HG03095 (cell line): ENCODE results near the gene OR6K3.
"Not testable (repeated sequence)": the region's sequence is repeated elsewhere in the genome, so short reads cannot be mapped to it uniquely, and the experiment has no call there.

Experiments
- ATAC-seq: cut with Tn5 transposase; IDR thresholded peaks from one replicate; pipeline ENCODE4 v1.9.1; 2021; ENCODE audit warnings: moderate library complexity; ENCODE audit not compliant: unreplicated experiment

Gene OR6K3

GRCh38 chr1:158720620-158721019 lies at the start of gene OR6K3:
TSS of gene OR6K3 (minus strand) at chr1:158720720. CDS start at chr1:158718115, 2,605 bp downstream.
- no peak for ATAC-seq

- no peak for ATAC-seq
These were observed 33.9 kb upstream of the OR6K3 start, which contains the start of gene OR6K6 for GRCh38 chr1:158754420-158754819. TSS of gene OR6K6 (plus strand) at chr1:158754720. CDS start at chr1:158754888, 168 bp downstream.

- no peak for ATAC-seq
These were observed 31.7 kb upstream of the OR6K3 start for GRCh38 chr1:158752155-158752712.

GRCh38 chr1:158735848-158736247 lies 15.3 kb upstream of the OR6K3 start:
- ATAC-seq, result no peak

- no peak for ATAC-seq
These were observed 12.0 kb upstream of the OR6K3 start for GRCh38 chr1:158732524-158732923.

GRCh38 chr1:158731707-158732106 lies 11.2 kb upstream of the OR6K3 start:
- no peak for ATAC-seq

GRCh38 chr1:158730453-158730852 lies 9.9 kb upstream of the OR6K3 start:
- no peak for ATAC-seq

GRCh38 chr1:158728510-158729225 lies 8.1 kb upstream of the OR6K3 start:
- ATAC-seq, result no peak

GRCh38 chr1:158724442-158724841 lies 3.9 kb upstream of the OR6K3 start:
- ATAC-seq, result no peak

- no peak for ATAC-seq
These were observed 856 bp downstream of the OR6K3 start for GRCh38 chr1:158719664-158720063.

- ATAC-seq, result no peak
These were observed 3.2 kb downstream of the OR6K3 start for GRCh38 chr1:158717344-158717743.

- ATAC-seq, result no peak
These were observed 4.2 kb downstream of the OR6K3 start for GRCh38 chr1:158716335-158716734.

- no peak for ATAC-seq
These were observed 5.8 kb downstream of the OR6K3 start for GRCh38 chr1:158714754-158715153.

GRCh38 chr1:158711098-158711497 lies 9.4 kb downstream of the OR6K3 start:
- no peak for ATAC-seq

- ATAC-seq, result no peak
These were observed 14.4 kb downstream of the OR6K3 start for GRCh38 chr1:158706096-158706495.

- no peak for ATAC-seq
These were observed 20.0 kb downstream of the OR6K3 start, which contains the start of gene OR6K2 for GRCh38 chr1:158700552-158700951. TSS of gene OR6K2 (minus strand) at chr1:158700652. CDS start at chr1:158700652, 0 bp downstream.

GRCh38 chr1:158694596-158694995 lies 25.9 kb downstream of the OR6K3 start:
- ATAC-seq, result no peak

GRCh38 chr1:158692356-158692755 lies 28.2 kb downstream of the OR6K3 start:
- ATAC-seq, result no peak

GRCh38 chr1:158691907-158692306 lies 28.6 kb downstream of the OR6K3 start:
- no peak for ATAC-seq

- ATAC-seq, result not testable (repeated sequence)
These were observed 29.4 kb downstream of the OR6K3 start for GRCh38 chr1:158691149-158691548.

GRCh38 chr1:158689875-158690274 lies 30.6 kb downstream of the OR6K3 start:
- ATAC-seq, result no peak

- ATAC-seq, result no peak
These were observed 31.4 kb downstream of the OR6K3 start for GRCh38 chr1:158689110-158689509.
